ENCODE measurements around the gene ZNF582.
A peak's percentile ranks its signal among the peaks of the same experiment; 100 is the strongest.

Gene ZNF582

DNA sequence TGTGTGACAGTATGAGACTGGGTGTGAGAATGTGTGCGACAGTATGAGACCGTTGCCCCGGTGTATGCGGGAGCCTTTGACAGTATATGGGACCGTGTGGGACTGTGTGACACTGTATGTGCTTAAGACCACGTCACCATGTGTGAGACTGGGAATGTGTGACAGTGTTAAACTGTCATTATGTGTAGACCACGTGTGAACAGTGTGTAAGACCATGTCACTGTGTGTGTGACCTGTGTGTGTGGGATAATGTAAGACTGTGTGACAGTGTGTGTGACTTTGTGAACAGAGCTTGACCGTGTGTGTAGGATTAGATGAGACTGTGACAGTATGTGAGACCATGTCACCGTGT, 11.3 kb upstream of the ZNF582 start:
- H3K27ac Mint-ChIP-seq: peak overlapping the region; percentile 78
- H3K4me3 Mint-ChIP-seq: peak overlapping the region; percentile 86
- peaks cover 97% of the 10 kb centered on the region for H3K9me3 Mint-ChIP-seq
- TF ChIP-seq, protein P1, sequence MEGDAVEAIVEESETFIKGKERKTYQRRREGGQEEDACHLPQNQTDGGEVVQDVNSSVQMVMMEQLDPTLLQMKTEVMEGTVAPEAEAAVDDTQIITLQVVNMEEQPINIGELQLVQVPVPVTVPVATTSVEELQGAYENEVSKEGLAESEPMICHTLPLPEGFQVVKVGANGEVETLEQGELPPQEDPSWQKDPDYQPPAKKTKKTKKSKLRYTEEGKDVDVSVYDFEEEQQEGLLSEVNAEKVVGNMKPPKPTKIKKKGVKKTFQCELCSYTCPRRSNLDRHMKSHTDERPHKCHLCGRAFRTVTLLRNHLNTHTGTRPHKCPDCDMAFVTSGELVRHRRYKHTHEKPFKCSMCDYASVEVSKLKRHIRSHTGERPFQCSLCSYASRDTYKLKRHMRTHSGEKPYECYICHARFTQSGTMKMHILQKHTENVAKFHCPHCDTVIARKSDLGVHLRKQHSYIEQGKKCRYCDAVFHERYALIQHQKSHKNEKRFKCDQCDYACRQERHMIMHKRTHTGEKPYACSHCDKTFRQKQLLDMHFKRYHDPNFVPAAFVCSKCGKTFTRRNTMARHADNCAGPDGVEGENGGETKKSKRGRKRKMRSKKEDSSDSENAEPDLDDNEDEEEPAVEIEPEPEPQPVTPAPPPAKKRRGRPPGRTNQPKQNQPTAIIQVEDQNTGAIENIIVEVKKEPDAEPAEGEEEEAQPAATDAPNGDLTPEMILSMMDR (IDR thresholded peaks at IDR 0.05): no peak
- H3K36me3 Mint-ChIP-seq (ENCODE audit: low read depth): peaks cover 97% of the 10 kb centered on the region
- H3K4me1 Mint-ChIP-seq: peaks cover 18% of the 10 kb centered on the region
- peaks cover 6% of the 10 kb centered on the region for H3K27me3 Mint-ChIP-seq (ENCODE audit: low read depth, poor library complexity)
- DNase-seq: no peak

- Mint-ChIP-seq H3K9me3 (peaks cover 97% of the 10 kb centered on the region), H3K36me3 (ENCODE audit: low read depth) (peaks cover 97% of the 10 kb centered on the region), H3K4me3 (peak within 1 kb of the TSS; percentile 86), H3K4me1 (peaks cover 18% of the 10 kb centered on the region), H3K27me3 (ENCODE audit: low read depth, poor library complexity) (peaks cover 8% of the 10 kb centered on the region), H3K27ac (peak within 1 kb of the TSS; percentile 78)
- TF ChIP-seq, protein P1 (IDR thresholded peaks at IDR 0.05): no peak
- DNase-seq: peak; percentile 90
These were observed 10.7 kb upstream of the ZNF582 start, which contains the start of gene ZNF583 for GRCh38 chr19:56403764-56404704. TSS of gene ZNF583 (plus strand) at chr19:56404332. CDS start at chr19:56407115, 2,783 bp downstream.

DNA sequence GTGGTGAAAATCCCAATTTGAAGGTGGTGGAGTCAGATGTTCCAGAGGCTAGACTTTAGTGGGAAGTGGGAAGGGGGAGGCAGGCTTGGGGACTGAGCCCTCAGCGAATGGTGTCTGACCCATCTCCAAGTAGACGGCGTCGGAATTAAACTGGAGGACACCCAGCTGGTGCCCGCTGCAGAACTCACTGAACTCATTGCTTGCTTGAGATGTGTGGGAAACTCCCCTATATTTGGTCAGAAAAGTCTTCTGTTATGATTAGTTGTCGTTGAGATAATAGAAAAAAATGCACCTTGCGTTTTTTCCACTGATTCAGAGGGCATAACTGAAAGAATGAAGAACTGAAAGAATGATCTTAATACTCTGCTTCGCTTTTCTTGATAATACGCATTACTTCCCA, 9.9 kb upstream of the ZNF582 start:
- peaks cover 97% of the 10 kb centered on the region for H3K36me3 Mint-ChIP-seq (ENCODE audit: low read depth)
- peaks cover 18% of the 10 kb centered on the region for H3K4me1 Mint-ChIP-seq
- TF ChIP-seq, protein P1 (IDR thresholded peaks at IDR 0.05): no peak
- peak overlapping the region; percentile 86 for H3K4me3 Mint-ChIP-seq
- H3K9me3 Mint-ChIP-seq: peaks cover 97% of the 10 kb centered on the region
- H3K27ac Mint-ChIP-seq: peak overlapping the region; percentile 13
- H3K27me3 Mint-ChIP-seq (ENCODE audit: low read depth, poor library complexity): peaks cover 8% of the 10 kb centered on the region
- no peak for DNase-seq

- H3K27ac Mint-ChIP-seq: no peak overlapping the region
- H3K9me3 Mint-ChIP-seq: peaks cover 94% of the 10 kb centered on the region
- H3K36me3 Mint-ChIP-seq (ENCODE audit: low read depth): peaks cover 96% of the 10 kb centered on the region
- no peak for DNase-seq
- H3K27me3 Mint-ChIP-seq (ENCODE audit: low read depth, poor library complexity): peaks cover 7% of the 10 kb centered on the region
- TF ChIP-seq, protein P1 (IDR thresholded peaks at IDR 0.05): no peak
- peaks cover 18% of the 10 kb centered on the region for H3K4me1 Mint-ChIP-seq
- H3K4me3 Mint-ChIP-seq: no peak overlapping the region
These were observed 7.2 kb upstream of the ZNF582 start for GRCh38 chr19:56400485-56400884.

GRCh38 chr19:56398809-56399208, 5.5 kb upstream of the ZNF582 start:
- DNase-seq: no peak

More at GRCh38 chr19:56398809-56399208, 5.5 kb upstream of the ZNF582 start:
- Mint-ChIP-seq H3K9me3 (peaks cover 97% of the 10 kb centered on the region), H3K4me1 (peaks cover 9% of the 10 kb centered on the region), H3K27me3 (ENCODE audit: low read depth, poor library complexity) (peaks cover 6% of the 10 kb centered on the region), H3K36me3 (ENCODE audit: low read depth) (peaks cover 99% of the 10 kb centered on the region), H3K4me3 (no peak overlapping the region), H3K27ac (no peak overlapping the region)
- TF ChIP-seq, protein P1 (IDR thresholded peaks at IDR 0.05): no peak
